GM12865 (cell line): Measurements from ENCODE around the gene EFCAB9.

Source experiments
- DNase-seq: peaks from one replicate; pipeline ENCODE4 v3.0.0; 2010; ENCODE audit warnings: low read depth
- H3K4me3 ChIP-seq: 2 replicates; pipeline ENCODE4 v1.5.1; 2011; ENCODE audit warnings: mild to moderate bottlenecking, low read depth, low read length, control low read depth
- CTCF ChIP-seq: IDR thresholded peaks from 2 replicates; pipeline ENCODE4 v1.5.1; 2011; ENCODE audit warnings: low read length, control low read depth, low read depth, inconsistent platforms; ENCODE audit not compliant: insufficient read depth; ENCODE audit errors: missing control alignments

Gene EFCAB9

GRCh38 chr5:172207511-172207910 is 13.5 kb downstream of the EFCAB9 start:
- no peak for DNase-seq
- no peak overlapping the region for H3K4me3 ChIP-seq
- no peak for TF ChIP-seq CTCF

- TF ChIP-seq CTCF, result no peak
- no peak for DNase-seq
- H3K4me3 ChIP-seq, result no peak overlapping the region
Observed at GRCh38 chr5:172209714-172210113, 15.7 kb downstream of the EFCAB9 start.

- no peak for TF ChIP-seq CTCF
- H3K4me3 ChIP-seq, result no peak overlapping the region
- DNase-seq, result no peak
Observed at GRCh38 chr5:172211676-172212075, 17.7 kb downstream of the EFCAB9 start.

- H3K4me3 ChIP-seq, result no peak overlapping the region
- DNase-seq, result no peak
- TF ChIP-seq CTCF, result no peak
Observed at GRCh38 chr5:172213126-172213525, 19.2 kb downstream of the EFCAB9 start.

GRCh38 chr5:172216345-172216744 is 22.4 kb downstream of the EFCAB9 start:
- DNase-seq, result no peak
- no peak for TF ChIP-seq CTCF
- no peak overlapping the region for H3K4me3 ChIP-seq

- DNase-seq, result no peak
Observed at GRCh38 chr5:172219296-172219695, 25.3 kb downstream of the EFCAB9 start.

More at GRCh38 chr5:172219296-172219695, 25.3 kb downstream of the EFCAB9 start:
- no peak for TF ChIP-seq CTCF
- H3K4me3 ChIP-seq, result no peak overlapping the region
